ENCODE results near the gene SLC66A1. TPM values are rescaled to one million over a fixed set of nuclear protein-coding genes. Genes with fewer than 3 reads are reported as not detected.

The SLC66A1 gene
- total and polyA plus RNA-seq, 2 of the 13 experiments (the other 11 are each of a cell fraction or from before 2014, with no cell fraction given), result 15.4 to 18.9 TPM

- Histone ChIP-seq H3K27me3 (ENCODE audit: control insufficient read depth in 1 of 2, insufficient read depth in 2 of 2, low read length in 2 of 2) (no peaks in the 10 kb centered on the region), H3K36me3 (replicated peaks in 1 of 2; ENCODE audit: control insufficient read depth in 1 of 2, insufficient read depth in 2 of 2, low read length in 2 of 2) (peaks cover 6 to 9% of the 10 kb centered on the region in 2 experiments; a peak in 3 of 5 replicates), H3K4me1 (ENCODE audit: insufficient read depth, low read length) (peaks cover 40% of the 10 kb centered on the region), H3K9me3 (ENCODE audit: low read length) (no peaks in the 10 kb centered on the region), H3K79me2 (ENCODE audit: insufficient read depth, low read length) (no peaks in the 10 kb centered on the region), H2AFZ (ENCODE audit: low read length) (no peak overlapping the region), H3K4me3 (replicated peaks in 1 of 3; ENCODE audit: insufficient read depth in 1 of 3, low read depth in 2 of 3, low read length in 3 of 3) (no peak overlapping the region; a peak in 1 of 6 replicates), H3K4me2 (ENCODE audit: low read depth, low read length) (peak overlapping the region; percentile 68; the same call in 1 of the 2 replicates), H3K27ac (ENCODE audit: extremely low read length, insufficient read depth, low read length) (peak overlapping the region; percentile 84), H4K20me1 (ENCODE audit: insufficient read depth, low read length) (no peaks in the 10 kb centered on the region), H3K9ac (ENCODE audit: insufficient read depth, low read depth, low read length) (no peak overlapping the region)
- DNase-seq (ENCODE audit: low spot score), result no peak
- ChIA-PET CTCF (ENCODE audit: low intra/inter-chr PET ratio, low total read pairs) (no interaction called here), POLR2A (interaction anchor here (1.0 kb wide), 1 partner anchor 148 kb away, joined by 3 read pairs; the partner anchor contains the start of gene CAPZB)
- intact Hi-C loops (cut with micrococcal nuclease; ENCODE audit: unreplicated experiment) (no loop called here), in situ Hi-C loops (cut with HindIII; ENCODE audit: extremely low pct_ligation_motif_present, low pct_unique_long_range_greater_than_20kb) (no loop called here)
- no peak for FAIRE-seq
- no peak for ATAC-seq
- TF ChIP-seq RAD21 (CRISPR knock-in tag; IDR thresholded peaks at IDR 0.05), result no peak
- 0 out of 2 replicates have a peak, but pooled peaks have one; percentile 70 for TF ChIP-seq ZNF619 (CRISPR knock-in tag; IDR thresholded peaks at IDR 0.05)
- BruUV-seq (replicated peaks), result no TSS peak
- 93% methylated on average over 4 of the region's 4 CpGs for WGBS (ENCODE audit: low lambda C conversion rate)
These were observed 25.2 kb downstream of the SLC66A1 start for GRCh38 chr1:19337289-19337688.

- BruUV-seq (replicated peaks), result no TSS peak
- TF ChIP-seq MLLT10 (CRISPR knock-in tag; IDR thresholded peaks at IDR 0.05), result no peak
- TF ChIP-seq PRDM10 (CRISPR knock-in tag; IDR thresholded peaks at IDR 0.05; ENCODE audit: low read depth), result no peak
- TF ChIP-seq HNF1B (CRISPR knock-in tag; IDR thresholded peaks at IDR 0.05), result 0 out of 2 replicates have a peak, but pooled peaks have one; percentile 24
- TF ChIP-seq RXRB (CRISPR knock-in tag; IDR thresholded peaks at IDR 0.05; ENCODE audit: borderline replicate concordance), result 0 out of 2 replicates have a peak, but pooled peaks have one; percentile 9
- no peak for TF ChIP-seq RELA (CRISPR knock-in tag; IDR thresholded peaks at IDR 0.05)
- TF ChIP-seq MTF2 (CRISPR knock-in tag; IDR thresholded peaks at IDR 0.05; ENCODE audit: borderline replicate concordance), result peak; percentile 66; the same call in 1 of the 2 replicates
- peak; percentile 37; the same call in 1 of the 2 replicates for TF ChIP-seq THRA (CRISPR knock-in tag; IDR thresholded peaks at IDR 0.05; ENCODE audit: borderline replicate concordance)
These were observed 26.2 kb downstream of the SLC66A1 start for GRCh38 chr1:19338323-19338762.

More at GRCh38 chr1:19338323-19338762, 26.2 kb downstream of the SLC66A1 start:
- H2AFZ ChIP-seq (ENCODE audit: low read length), result no peak overlapping the region
- in situ Hi-C loops (cut with HindIII; ENCODE audit: extremely low pct_ligation_motif_present, low pct_unique_long_range_greater_than_20kb) (no loop called here), intact Hi-C loops (cut with micrococcal nuclease; ENCODE audit: unreplicated experiment) (loop anchor here (1.0 kb wide), 2 partner anchors 49 to 313 kb away; no protein-coding TSS in a partner anchor)
- no peaks in the 10 kb centered on the region for H3K27me3 ChIP-seq (ENCODE audit: control insufficient read depth in 1 of 2, insufficient read depth in 2 of 2, low read length in 2 of 2)
- peak overlapping the region; percentile 84 for H3K27ac ChIP-seq (ENCODE audit: extremely low read length, insufficient read depth, low read length)
- DNase-seq (ENCODE audit: low spot score) (peak; percentile 83), FAIRE-seq (peak; percentile 96), ATAC-seq (peak; percentile 82)
- ChIA-PET POLR2A (interaction anchor here (1.0 to 1.2 kb wide), 2 partner anchors 26 to 147 kb away, joined by 3 read pairs; partner anchors contain the start of gene CAPZB), CTCF (ENCODE audit: low intra/inter-chr PET ratio, low total read pairs) (interaction anchor here (1.7 kb wide), 1 partner anchor 313 kb away, joined by 11 read pairs; no protein-coding TSS in a partner anchor)
- peaks cover 40% of the 10 kb centered on the region for H3K4me1 ChIP-seq (ENCODE audit: insufficient read depth, low read length)
- H3K4me2 ChIP-seq (ENCODE audit: low read depth, low read length), result peak overlapping the region; percentile 68
- H3K9me3 ChIP-seq (ENCODE audit: low read length), result no peaks in the 10 kb centered on the region
- H3K79me2 ChIP-seq (ENCODE audit: insufficient read depth, low read length), result no peaks in the 10 kb centered on the region
- peak overlapping the region; percentile 62 for H3K9ac ChIP-seq (ENCODE audit: insufficient read depth, low read depth, low read length)
- WGBS (ENCODE audit: low lambda C conversion rate), result 0% methylated on average over 15 of the region's 27 CpGs
- peak overlapping the region in 2 of 3 experiments; percentile 35 to 58; a peak in 4 of 6 replicates for H3K4me3 ChIP-seq (replicated peaks in 1 of 3; ENCODE audit: insufficient read depth in 1 of 3, low read depth in 2 of 3, low read length in 3 of 3)
- H4K20me1 ChIP-seq (ENCODE audit: insufficient read depth, low read length), result no peaks in the 10 kb centered on the region
- peaks cover 9 to 17% of the 10 kb centered on the region in 2 experiments; a peak in 3 of 5 replicates for H3K36me3 ChIP-seq (replicated peaks in 1 of 2; ENCODE audit: control insufficient read depth in 1 of 2, insufficient read depth in 2 of 2, low read length in 2 of 2)

Measured in HepG2 (cell line).